ENCODE results near the gene ANKS1A. TPM values are rescaled to one million over a fixed set of nuclear protein-coding genes. Genes with fewer than 3 reads are reported as not detected.

Gene ANKS1A
- total RNA-seq, 1 experiment from 2014 or later: 21.7 TPM

DNA sequence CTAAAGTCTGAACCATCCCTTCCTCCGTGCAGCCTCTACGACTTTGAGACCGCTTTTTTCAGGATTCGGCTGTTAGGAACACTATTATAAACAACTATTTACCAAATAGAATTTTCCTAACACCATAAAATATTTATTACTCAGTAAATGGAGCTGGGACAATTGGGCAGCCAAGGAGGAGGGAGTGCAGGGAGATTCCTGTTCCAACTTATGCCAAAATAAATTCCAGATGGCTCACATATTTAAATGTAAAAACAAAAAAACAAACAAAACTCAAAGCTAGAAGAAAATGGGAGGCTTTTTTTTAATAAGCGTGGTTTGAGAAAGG lies 204.0 kb downstream of the ANKS1A start:
- H3K27ac ChIP-seq (ENCODE audit: low read depth, low read length, poor library complexity, severe bottlenecking): no peak overlapping the region
- no peaks in the 10 kb centered on the region for H3K36me3 ChIP-seq (ENCODE audit: insufficient read depth, low read length, poor library complexity, severe bottlenecking)
- no TSS peak for BruUV-seq (replicated peaks)
- intact Hi-C loops (cut with micrococcal nuclease; ENCODE audit: unreplicated experiment): no loop called here
- DNase-seq (ENCODE audit: low spot score): no peak
- TF ChIP-seq CTCF (conservative IDR thresholded peaks at IDR 0.05; ENCODE audit: low read depth, low read length) (no peak), EZH2 (IDR thresholded peaks at IDR 0.05; ENCODE audit: borderline replicate concordance, low read depth, low read length, poor library complexity, severe bottlenecking) (no peak)
- no peaks in the 10 kb centered on the region for H3K27me3 ChIP-seq (replicated peaks; ENCODE audit: insufficient read depth, low read depth, low read length, poor library complexity)
- ChIA-PET POLR2A (ENCODE audit: low non-redundant PET) (no interaction called here), CTCF (no interaction called here)
- H3K9me3 ChIP-seq (ENCODE audit: low read depth, low read length, poor library complexity, severe bottlenecking): no peaks in the 10 kb centered on the region
- H3K4me3 ChIP-seq (ENCODE audit: low read depth, low read length, poor library complexity, severe bottlenecking): no peak overlapping the region
- peaks cover 9% of the 10 kb centered on the region for H3K4me1 ChIP-seq (ENCODE audit: insufficient read depth, low read length, poor library complexity, severe bottlenecking)

- Histone ChIP-seq H3K27ac (ENCODE audit: low read depth, low read length, poor library complexity, severe bottlenecking) (no peak overlapping the region), H3K4me3 (ENCODE audit: low read depth, low read length, poor library complexity, severe bottlenecking) (no peak overlapping the region), H3K4me1 (ENCODE audit: insufficient read depth, low read length, poor library complexity, severe bottlenecking) (peaks cover 9% of the 10 kb centered on the region), H3K9me3 (ENCODE audit: low read depth, low read length, poor library complexity, severe bottlenecking) (no peaks in the 10 kb centered on the region), H3K27me3 (replicated peaks; ENCODE audit: insufficient read depth, low read depth, low read length, poor library complexity) (no peaks in the 10 kb centered on the region), H3K36me3 (ENCODE audit: insufficient read depth, low read length, poor library complexity, severe bottlenecking) (no peaks in the 10 kb centered on the region)
- ChIA-PET CTCF (no interaction called here), POLR2A (ENCODE audit: low non-redundant PET) (no interaction called here)
- no peak for DNase-seq (ENCODE audit: low spot score)
- no TSS peak for BruUV-seq (replicated peaks)
- intact Hi-C loops (cut with micrococcal nuclease; ENCODE audit: unreplicated experiment): no loop called here
- TF ChIP-seq CTCF (conservative IDR thresholded peaks at IDR 0.05; ENCODE audit: low read depth, low read length): no peak
- TF ChIP-seq EZH2 (IDR thresholded peaks at IDR 0.05; ENCODE audit: borderline replicate concordance, low read depth, low read length, poor library complexity, severe bottlenecking): no peak
Observed at GRCh38 chr6:35093783-35094182, 204.7 kb downstream of the ANKS1A start.

- no peak for TF ChIP-seq CTCF (conservative IDR thresholded peaks at IDR 0.05; ENCODE audit: low read depth, low read length)
- TF ChIP-seq EZH2 (IDR thresholded peaks at IDR 0.05; ENCODE audit: borderline replicate concordance, low read depth, low read length, poor library complexity, severe bottlenecking): no peak
- POLR2A ChIA-PET (ENCODE audit: low non-redundant PET): no interaction called here
- no peaks in the 10 kb centered on the region for H3K27me3 ChIP-seq (replicated peaks; ENCODE audit: insufficient read depth, low read depth, low read length, poor library complexity)
- CTCF ChIA-PET: no interaction called here
- H3K27ac ChIP-seq (ENCODE audit: low read depth, low read length, poor library complexity, severe bottlenecking): no peak overlapping the region
- peaks cover 9% of the 10 kb centered on the region for H3K4me1 ChIP-seq (ENCODE audit: insufficient read depth, low read length, poor library complexity, severe bottlenecking)
- H3K36me3 ChIP-seq (ENCODE audit: insufficient read depth, low read length, poor library complexity, severe bottlenecking): no peaks in the 10 kb centered on the region
- DNase-seq (ENCODE audit: low spot score): no peak
- BruUV-seq (replicated peaks): no TSS peak
- no peak overlapping the region for H3K4me3 ChIP-seq (ENCODE audit: low read depth, low read length, poor library complexity, severe bottlenecking)
- intact Hi-C loops (cut with micrococcal nuclease; ENCODE audit: unreplicated experiment): no loop called here
- H3K9me3 ChIP-seq (ENCODE audit: low read depth, low read length, poor library complexity, severe bottlenecking): no peaks in the 10 kb centered on the region
Observed at GRCh38 chr6:35094183-35094582, 205.1 kb downstream of the ANKS1A start.
